NCI-H1436 (cell line): ENCODE results near the gene AKR7A2.
A peak's percentile ranks its signal among the peaks of the same experiment; 100 is the strongest.

Source experiments
- DNase-seq: peaks from one replicate; lab custom pipeline; 2025; lab: John Stamatoyannopoulos, UW

Gene AKR7A2

DNA sequence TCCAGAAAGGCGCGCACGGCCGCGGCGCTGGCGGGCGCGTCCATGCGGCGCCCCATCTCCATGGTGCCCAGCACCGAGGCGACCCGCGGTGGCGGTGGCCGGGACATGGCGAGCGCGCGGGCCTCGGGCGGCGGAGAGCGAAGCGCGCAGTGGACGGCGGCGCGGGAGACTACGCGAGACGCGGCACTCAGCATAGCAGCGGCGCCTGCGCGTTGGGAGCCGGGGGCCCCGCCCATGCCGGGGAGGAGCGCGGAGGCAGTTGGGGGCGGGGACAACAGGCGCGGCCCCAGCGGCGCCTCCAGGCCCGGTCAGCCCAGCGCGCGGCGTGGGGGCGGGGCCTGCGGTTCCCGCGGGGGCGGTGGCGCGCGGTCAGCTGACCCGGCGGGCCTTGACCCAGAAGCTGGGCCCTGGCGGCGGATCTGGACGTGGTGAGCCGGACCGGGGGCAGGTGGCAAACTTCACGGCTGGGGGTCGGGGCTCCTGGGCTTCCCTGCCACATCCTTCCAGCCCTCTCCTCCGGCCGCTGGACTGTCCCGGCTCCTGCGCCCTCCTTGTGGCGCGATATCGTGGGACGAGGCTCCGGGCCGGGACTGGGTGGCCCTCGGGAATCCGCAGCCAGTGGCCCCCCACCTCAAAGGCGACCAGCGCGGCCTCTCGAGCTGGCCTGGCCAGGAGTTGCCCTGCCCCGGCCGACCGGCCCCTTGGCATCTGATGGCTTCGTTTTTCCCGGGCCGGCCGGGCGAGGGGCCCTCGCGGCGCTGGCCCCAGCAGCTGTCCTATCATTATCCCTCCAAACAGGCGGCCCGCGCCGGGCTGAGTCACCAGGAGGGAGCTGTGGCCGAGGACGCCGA lies at the start of gene AKR7A2, which contains the start of gene SLC66A1:
TSS of gene AKR7A2 (minus strand) at position 214 of the 851 bp plus-strand sequence. CDS start at position 194, 20 bp downstream.
TSS of gene SLC66A1 (plus strand) at position 396 of the 851 bp plus-strand sequence. CDS start 5,352 bp downstream, outside the sequence.
- peak; percentile 85 for DNase-seq

DNA sequence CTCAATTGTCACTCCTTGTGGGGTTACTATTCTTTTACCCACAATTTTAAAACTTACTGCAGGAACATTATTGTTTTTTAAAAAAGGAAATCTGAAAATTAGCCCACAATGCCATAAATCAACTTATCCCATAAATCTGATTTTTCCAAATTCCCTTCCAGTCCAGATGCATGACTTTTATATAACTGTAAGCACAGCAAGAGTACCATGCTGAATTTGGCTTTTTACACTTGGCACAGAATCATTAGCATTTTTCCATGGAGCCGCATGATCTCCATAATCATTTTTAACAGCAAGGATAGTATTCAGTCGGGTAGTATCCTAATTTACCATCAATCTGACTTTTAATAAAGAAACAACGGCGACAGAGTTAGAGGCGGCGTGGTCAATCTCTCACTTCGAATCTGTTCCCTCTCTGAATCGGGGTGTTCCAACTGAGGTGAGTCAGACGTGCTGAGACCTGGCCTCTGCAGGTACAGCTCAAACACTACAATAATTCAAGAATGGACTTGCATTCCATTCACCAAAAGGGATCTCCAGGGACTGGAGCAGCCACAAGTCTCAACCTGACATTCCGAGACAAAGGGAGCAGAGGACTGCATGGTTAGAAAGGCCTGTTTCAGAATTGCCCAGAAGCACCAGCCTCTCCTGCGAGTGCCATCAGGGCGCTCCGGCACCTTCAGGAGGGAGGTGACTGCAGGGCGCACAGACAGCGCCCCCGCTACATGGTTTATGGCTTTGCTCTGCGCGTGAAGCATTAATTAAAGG lies 49.1 kb upstream of the AKR7A2 start:
- no peak for DNase-seq

DNA sequence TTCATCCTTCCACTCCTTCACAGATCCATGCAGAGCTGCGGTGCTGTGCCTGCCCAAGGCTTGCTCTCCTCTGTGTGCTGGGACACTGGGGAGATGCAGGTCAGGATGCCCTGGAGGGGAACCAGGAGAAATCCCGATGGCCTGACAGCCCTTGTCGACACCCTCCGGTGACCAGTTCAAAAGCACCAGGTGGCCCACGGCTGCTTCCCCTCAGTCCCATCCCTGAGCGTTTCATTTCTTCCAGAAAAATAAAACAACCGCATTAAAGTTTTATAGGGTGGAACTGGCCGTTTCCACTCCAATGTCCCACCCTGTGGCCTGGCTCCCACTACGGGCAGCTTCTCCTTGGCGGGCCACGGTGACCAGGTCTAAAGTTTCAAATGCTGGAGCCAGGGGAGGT lies 48.5 kb upstream of the AKR7A2 start:
- no peak for DNase-seq

DNA sequence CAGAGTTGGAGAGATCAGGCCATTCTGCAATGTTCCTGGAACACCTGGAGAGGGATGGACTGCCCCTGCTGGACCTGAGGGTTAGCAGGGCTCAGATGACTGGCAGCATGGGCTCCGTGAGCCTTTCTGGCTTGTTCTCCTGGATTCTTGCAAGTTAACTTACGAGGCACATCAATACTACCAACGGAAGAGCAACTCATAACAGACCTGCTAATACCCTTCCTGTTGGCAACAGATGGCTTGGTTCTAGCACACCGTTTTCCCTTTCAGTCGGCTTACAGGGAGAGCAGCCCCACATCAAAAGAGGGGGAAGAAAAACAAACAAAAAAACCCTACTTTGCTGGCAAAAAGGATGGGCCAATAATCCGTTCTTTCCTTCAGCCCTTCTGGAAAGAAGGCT lies 48.1 kb upstream of the AKR7A2 start:
- DNase-seq = no peak

DNA sequence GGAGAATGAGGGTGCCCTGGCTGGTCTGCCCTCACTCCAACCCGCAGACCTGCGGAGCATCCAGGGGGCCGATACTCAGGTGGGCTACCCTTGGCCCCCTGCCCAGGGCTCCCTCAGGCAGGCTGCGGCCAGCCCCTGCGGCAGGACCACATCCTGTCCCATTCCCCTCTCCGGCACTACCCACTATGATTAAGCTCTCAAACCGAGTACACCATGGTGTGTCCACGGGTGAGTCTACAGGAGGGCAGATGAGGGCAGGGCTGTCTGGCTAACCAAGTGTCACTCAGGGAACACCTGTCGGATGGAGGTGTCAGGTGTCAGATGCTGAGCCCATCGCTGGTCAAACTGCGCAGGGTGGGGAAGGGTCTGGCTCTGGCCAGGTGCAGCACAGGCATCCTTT lies 47.4 kb upstream of the AKR7A2 start:
- DNase-seq = no peak

DNA sequence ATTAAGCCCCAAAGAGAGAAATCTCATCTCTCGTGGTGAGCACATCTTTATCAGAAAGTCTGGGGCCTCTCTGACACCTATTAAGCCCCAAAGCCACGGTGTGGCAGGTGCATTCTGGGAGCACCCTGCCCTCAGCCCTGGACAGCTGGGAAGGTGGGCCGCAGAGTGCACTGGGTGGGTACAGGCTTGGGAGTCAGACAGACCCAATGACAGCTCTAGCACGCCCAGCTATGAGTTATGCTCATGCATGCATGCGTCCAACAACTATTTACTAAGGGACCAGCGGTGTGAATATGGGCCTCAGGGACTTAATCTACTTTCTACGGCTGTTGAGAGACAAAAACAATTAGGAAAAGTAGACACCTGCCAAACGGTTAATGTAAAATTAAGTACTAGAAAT lies 46.8 kb upstream of the AKR7A2 start:
- DNase-seq = no peak

DNA sequence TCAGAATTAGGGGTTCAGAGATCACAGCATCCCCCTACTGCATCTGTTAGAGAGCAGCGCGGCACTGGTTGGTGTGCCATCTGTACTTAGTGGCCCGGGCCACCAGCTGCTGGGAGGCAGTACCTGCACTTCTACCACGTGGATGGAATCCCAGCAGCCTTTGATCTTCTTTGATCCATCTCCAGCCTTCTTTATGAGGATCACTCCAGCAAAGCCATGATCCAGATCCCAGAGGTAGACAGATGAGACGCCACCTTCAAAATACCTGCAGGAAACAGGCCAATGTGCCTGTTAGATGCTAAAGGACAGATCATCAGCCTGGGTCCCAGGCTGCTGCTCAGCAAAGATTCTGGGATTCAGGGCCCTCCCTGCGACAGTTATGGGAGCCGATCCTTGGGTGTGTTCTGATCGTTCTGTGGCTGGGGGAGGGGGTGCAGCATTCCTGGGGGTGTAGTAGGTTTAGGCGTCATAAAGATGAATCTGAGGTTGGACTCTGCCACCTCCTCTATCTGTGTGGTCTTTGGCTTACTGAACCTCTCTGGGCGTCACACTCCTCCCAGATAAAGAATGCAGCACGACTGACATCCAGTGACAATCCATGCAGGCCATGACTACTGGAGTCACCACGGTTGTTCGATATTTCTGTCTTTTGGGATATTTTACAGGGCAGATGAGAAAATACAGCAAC lies 45.5 kb upstream of the AKR7A2 start:
- no peak for DNase-seq

DNA sequence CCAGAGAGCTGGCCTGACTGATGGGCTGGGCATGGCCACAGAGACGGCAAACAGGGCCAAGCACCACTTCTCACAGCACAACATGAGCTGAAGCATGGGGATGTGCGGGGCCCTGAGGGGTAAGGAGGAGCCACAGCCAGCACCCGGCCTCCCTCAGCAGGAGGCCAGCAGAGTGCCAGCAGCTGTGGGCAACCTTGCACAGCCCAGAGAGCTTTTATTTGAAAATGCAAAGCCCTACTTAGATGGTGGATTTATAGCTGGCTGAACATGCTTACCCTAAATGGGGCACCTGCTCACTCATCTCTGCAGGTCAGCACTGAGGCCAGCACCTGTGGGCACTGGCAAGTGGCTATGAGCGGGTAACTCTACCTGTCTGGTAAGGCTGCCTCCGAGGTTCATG lies 44.3 kb upstream of the AKR7A2 start:
- DNase-seq = no peak

DNA sequence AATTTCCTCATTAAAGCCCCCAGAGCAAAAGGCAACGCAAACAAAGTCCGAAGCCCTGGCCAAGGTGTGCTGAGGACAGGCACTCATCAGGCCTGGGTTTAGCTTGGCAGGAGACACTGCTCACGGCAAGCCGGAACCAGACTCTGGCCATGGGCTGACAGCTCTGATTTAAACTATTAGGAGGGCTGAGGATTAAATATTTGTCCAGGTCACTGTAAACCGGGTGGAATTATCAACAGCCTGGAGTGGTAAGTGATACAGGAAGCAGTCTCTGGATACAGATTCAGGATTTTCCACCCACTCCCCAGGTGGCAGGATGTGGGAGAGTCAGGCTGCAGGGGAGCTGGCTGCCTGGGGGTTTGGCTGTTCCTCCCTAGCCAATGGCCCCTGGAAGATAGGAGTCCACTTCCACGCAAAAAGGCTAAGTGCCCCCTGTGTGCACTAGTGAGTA lies 42.6 kb upstream of the AKR7A2 start:
- DNase-seq = no peak

DNA sequence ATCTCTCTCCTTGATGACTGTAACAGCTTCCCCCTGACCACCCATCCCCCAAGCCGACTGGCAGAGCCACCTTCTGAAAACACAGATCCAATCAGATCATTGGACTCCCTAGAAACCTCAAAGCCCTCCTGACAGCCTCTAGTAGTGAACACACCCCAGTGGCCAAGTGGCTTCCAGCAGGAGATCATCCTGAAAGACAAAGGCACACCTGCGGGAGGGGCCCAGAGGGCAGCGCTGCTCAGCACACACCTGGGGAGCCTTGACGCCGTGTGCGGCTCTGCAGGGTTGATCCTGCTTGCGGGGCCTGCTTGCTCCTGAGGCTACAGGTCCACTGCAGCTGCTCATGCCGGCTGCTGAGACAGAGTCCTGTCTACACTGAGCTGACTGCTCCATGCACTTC lies 41.7 kb upstream of the AKR7A2 start:
- no peak for DNase-seq

DNA sequence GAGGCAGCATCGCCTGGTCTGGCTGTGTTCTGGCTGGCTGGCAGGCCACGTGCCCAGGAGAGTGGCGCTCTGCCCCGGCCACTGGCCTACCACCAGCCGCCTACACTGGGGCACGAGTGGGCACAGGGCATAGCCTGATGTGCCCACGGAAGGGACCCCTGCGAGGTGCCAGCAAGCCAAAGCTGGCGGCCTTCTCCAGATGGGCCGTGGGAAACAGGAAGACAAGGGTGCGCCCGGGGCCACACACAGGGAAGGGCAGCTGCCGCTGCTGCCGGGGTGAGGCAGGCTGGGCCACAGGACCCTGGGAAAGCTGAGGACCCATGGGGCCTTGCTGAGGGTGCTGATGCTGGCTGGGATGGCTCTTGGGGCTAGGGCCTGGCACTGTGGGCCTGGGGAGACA lies 40.9 kb upstream of the AKR7A2 start:
- no peak for DNase-seq

DNA sequence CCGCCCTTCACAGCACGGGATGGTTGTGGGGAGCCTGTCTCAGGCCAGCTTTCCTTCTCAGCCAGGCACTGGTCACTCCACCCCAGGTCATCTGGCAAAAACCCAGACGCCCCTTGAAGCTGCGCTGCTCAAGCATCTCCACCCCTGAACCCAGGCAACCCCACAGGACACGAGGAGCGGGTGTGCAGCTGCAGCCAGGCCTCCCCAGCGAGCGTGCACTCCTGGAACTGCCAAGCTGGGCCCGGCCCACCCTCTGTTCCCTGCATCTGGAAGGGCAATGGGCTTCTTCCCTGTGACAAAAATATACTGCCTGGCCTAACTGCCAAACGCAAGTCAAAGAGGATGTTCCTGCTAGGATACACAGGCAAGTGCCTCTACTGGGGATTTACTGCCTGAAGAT lies 39.9 kb upstream of the AKR7A2 start:
- DNase-seq = no peak

DNA sequence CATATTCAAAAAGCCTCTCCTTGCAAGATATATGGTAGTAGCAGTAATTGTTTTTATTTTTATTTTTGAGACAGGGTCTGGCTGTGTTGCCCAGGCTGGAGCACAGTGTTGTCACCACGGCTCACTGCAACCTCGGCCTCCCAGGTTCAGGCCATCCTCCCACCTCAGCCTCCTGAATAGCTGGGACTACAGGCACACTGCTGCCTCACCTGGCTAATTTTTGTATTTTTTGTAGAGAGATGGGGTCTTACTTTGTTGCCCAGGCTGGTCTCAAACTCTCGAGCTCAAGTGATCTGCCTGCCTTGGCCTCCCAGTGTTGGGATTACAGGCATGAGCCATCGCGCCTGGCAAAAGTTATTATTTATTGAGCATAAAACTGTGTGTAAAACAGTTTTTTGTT lies 38.6 kb upstream of the AKR7A2 start:
- no peak for DNase-seq

DNA sequence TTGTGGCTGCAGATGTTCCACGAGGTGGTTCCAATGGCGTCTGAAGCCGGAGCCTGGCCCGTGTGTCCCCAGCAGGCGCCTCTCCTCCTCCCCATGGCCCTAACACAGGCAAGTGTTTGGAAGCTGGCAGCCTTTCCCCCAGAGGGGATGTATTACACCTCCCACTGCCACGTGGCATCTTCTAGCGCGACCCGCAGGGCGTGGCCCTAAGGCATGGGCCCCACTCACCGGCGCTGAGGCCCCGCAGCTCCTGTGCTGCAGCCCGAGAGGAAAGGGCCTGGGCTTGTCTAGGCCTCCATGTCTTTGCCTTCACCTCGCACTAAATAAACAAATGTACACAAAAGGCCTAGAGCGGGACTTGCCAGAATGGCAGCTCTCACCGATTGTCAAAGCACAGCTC lies 38.1 kb upstream of the AKR7A2 start:
- DNase-seq = no peak

DNA sequence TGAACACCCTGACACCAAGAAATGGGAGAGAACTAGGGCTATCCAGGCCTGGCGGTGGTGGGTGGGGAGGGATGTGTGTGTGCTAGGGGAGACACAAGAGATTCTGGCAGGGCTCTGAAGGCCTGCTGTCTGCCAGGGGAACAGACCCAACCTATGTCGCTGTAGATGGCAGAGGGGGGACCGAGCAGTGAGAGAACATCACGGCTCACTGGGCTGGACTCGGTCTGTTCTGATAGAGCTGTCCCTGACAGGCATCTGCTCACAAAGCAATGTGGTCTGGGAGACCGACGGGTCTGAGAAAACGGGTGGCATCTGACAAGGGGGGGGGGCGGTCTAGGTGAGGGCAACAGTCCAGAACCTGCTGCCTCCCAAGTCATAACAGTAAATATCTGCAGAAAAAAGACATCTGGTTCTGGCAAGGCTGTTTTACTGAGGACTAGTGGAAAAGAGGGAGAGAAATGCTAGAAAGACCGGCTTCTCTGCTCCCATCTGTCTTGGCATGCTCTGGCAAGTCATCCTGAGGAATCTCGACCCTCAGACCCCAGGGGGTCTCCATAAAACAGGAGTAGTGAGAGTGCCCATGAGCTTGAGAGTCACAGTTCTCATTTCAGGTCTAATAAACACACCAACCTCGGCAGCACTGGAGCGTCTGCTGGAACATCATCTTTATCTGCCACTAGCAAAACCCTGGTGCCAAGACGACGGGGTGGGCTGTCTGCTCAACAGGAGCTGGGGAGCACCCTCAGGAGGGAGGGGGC lies 36.7 kb upstream of the AKR7A2 start:
- DNase-seq = no peak

DNA sequence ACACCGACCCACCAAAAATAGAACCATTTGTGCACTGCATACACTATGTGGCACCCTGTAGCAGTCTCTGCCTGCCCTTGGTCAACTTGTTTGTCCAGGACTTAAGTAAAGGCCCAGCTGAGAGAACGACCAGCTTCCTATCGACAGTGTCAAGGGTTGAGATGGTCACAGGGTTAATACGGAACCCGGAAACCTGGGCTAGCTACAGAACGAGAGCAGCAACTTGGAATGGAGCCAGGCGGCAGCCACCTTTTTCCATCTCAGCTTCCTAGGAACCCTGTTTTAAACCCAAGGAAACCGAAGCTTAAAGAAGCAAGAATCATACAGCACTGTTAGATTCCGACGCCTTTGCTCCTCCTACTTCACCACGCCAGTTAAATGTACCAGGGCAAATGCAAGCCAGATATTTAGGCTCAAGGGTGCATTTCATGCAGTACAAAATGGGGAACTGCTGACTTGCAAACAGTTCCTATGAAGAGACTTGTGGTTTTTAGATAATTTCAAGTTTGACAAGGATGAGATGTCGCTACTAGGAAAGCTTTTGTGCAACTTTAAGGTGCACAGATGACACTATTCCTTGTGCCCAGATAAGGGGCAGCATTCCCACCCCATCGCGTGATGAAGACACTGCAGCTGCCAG lies 35.7 kb upstream of the AKR7A2 start:
- no peak for DNase-seq

DNA sequence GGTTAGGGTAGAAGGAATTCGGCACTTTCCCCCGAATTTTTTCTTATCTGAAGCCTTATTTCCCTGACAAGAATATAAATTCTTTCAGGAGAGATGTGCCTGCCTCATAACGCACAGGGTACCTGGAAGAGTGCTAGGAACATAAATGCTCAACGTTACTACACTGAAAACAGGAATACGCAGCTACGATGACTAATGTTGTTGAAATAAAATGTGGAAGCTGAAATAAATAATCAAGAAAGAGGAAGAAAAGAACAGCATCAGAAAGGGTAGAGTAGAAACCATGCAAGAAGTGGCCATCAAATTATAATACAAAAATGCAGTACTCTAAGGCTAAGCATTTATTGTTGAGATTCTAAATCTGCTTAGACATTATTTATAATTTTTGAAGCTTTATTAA lies 34.1 kb upstream of the AKR7A2 start:
- DNase-seq = no peak

DNA sequence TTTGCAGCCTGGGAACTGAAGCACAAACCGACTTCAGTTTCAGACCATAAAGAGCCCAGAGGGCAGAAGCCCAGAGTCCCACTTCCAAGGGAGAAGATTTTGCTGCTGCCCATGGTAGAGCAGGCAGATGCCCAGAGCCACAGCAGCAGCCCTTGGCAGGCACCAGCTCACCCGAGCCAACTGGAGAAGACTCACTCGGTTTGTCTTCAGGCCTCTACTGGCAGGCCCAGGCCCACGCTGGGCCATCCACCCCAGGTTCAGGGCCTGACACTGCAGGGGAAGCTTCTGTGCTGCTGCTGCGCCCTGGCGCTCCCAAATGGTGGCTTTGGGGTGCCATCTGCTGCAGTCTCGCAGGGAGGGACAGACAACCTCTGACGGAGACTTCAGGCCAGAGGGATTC lies 33.4 kb upstream of the AKR7A2 start:
- no peak for DNase-seq

DNA sequence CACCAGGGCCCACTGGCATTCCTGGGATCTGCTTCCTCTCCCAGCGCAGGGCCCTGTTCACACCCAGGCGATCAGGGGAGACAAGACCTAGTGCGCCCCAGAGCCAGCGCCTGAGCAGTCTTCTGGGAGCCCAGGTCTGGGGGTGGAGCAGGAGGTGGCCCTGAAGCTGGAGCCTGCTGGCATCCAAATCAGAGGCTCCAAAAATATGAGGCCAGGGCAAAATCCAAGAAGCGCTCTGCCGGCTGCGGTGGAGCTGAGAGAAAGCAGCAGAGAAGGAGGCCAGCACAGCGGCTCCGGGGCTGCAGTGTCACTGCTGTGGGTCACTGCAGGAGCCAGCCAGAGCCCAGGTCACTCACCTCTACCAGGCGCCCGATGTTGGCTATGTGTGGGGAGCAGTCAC lies 32.9 kb upstream of the AKR7A2 start:
- DNase-seq = no peak

DNA sequence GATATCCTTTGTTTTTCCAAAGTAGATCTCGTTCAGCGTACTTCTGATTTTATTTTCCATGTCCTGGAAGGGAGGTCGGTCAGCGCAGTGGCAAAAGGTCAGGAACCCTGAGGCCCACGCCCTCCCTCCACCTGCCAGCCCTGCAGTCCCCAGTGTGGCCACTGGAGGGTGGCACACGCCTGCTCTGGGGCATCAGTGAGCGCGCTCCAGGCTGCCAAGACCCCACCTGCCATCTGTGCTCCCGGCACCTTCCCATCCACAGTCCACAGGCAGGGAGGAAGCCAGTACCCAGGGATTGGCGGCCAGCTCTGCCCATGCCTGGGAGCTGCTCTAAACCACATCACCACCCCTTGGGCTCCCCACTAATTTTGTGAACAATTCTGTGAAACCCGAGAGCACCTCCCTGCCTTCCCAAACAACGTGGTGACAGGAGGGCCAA lies 32.4 kb upstream of the AKR7A2 start:
- DNase-seq = peak; percentile 21

DNA sequence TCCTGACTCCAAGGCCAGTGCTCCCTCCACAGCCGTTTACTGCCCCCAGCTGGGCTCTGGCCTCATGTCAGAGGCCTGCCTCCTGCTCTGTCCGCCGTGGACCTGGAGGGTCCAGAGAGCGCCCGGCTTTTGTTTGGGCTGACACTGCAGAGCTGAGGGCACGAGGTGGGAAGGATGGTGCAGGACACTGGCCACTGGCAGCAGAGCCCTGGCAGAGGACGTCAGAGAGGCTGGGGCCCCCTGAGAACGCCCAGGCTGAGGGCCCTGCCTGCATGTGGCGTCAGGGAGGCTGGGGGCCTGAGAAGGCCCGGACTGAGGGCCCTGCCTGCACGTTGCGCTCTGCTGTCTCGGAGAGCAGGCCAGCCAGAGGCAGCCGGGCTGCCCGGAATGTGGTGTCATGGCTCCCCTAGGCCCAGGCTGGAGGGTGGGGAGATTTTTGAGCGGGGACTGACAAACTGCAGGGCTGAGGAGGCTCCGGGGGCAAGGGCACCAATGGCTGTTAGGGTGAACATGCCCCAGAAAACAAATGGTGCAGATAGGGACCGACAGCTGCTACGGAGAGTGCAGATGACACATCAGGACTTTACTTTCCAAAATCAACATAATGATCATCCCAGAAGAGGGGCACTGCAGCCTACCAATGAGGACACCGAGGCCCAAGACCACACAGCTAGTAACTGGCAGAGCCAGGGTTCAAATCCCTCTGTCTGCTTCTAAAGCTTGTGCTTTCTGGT lies 31.8 kb upstream of the AKR7A2 start:
- DNase-seq = no peak
